Stimulated activated CD4-positive, alpha-beta T cell treated with anti-CD3 and anti-CD28 coated beads, Interleukin-4, amount 100 ng/mL, for 1 hour (primary cell): ENCODE data around the gene GABBR1.

Source experiments
- DNase-seq: peaks from one replicate; pipeline ENCODE4 v3.0.0-alpha.2; 2020

The GABBR1 gene

GRCh38 chr6:29561606-29562181, 71.3 kb downstream of the GABBR1 start:
- no peak for DNase-seq

GRCh38 chr6:29561091-29561490, 71.9 kb downstream of the GABBR1 start:
- no peak for DNase-seq

DNA sequence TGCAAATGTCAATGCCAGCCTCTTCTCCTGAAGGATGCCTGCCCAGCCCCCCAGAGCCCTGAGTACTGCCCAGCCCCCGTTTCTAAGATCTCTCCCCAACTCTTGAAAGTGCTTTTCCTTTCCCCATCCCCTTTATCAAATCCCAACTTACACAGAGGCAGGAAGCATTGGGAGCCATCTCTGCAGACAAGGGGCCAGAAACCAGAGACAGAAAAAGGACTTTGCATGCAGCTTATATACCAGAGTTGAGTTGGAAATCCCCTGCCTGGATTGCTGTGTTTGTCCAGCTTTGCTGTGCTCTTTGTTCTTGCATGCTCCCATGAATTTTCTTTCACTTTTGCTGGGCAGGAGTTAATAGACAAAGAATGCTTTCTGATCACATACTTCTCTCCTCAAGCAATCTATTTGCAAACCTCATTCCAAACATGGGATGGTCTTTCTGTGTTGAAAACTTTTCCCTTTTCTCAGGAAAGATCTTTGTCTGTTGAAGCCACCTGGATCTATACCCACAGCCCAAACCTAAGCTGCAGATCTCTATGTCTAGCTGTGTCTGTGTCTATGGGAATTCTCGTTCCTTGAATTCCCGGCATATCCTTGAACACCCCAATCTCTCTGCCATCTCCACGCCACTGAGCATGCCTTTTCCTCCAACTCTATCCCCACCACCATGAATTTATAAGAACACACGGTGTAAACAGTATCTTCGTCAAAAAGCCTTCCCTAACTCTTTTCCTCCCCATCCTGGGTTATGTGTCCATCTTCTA, 73.3 kb downstream of the GABBR1 start, which contains the start of gene UBD:
Gene UBD (minus strand): TSS at position 209 of the 764 bp plus-strand sequence. CDS start 31 bp downstream, at position 178.
- DNase-seq: no peak

DNA sequence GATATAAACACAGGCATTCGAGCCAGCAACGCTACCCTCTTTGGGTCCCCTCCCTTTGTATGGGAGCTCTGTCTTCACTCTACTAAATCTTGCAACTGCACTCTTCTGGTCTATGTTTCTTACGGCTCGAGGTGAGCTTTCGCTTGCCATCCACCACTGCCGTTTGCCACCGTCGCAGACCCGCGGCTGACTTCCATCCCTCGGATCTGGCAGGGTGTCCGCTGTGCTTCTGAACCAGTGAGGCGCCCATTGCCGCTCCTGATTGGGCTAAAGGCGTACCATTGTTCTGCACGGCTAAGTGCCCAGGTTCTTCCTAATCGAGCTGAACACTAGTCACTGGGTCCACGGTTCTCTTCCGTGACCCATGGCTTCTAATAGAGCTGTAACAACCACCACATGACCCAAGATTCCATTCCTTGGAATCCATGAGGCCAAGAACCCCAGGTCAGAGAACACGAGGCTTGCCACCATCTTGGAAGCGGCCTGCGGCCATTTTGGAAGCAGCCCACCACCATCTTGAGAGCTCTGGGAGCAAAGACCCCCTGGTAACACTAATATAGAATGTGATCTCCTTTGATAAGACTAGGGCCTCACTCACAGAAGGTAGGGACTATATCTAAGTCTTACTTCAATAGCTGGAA, 74.4 kb downstream of the GABBR1 start:
- DNase-seq: no peak

DNA sequence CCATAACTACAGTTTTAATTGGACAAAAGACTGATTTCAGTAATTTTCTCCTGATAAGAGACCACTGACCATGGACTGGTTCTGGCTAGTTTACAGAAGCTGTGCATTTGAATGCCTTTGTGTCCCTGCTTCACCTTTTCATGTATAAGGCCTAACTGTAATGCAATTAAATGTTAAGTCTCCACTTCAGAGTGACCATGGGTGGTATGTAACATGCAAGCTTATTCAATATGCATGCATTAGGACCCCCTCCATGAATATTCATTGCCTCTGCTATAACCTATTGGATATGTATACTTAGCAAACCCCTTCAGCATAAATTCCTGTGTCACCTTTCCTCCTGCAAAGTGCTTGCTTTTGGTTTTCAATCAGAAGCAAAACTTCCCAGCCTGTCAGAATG, 75.7 kb downstream of the GABBR1 start:
- no peak for DNase-seq

GRCh38 chr6:29554764-29555163, 78.2 kb downstream of the GABBR1 start:
- DNase-seq: no peak

GRCh38 chr6:29553268-29554057, 79.5 kb downstream of the GABBR1 start:
- peak; percentile 41 for DNase-seq

- no peak for DNase-seq
Observed at GRCh38 chr6:29552512-29553051, 80.4 kb downstream of the GABBR1 start.

DNA sequence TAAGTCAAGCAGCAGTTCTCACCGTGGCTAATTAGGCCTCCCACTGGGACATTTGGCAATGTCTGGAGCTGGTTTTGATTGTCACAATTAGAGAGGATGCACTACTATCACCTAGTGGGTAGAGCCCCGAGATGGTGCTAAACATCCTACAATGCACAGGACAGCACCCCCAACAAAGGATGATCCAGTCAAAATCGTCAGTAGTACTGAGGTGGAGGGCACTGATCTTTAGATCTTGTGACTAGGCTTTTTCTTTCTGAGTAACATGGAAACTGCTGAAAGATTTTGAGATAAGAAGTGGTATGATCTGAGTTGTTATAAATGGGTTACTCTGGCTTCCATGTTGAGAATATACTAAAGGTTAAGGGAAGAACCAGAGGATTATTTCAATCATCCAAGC, 85.4 kb downstream of the GABBR1 start:
- no peak for DNase-seq

DNA sequence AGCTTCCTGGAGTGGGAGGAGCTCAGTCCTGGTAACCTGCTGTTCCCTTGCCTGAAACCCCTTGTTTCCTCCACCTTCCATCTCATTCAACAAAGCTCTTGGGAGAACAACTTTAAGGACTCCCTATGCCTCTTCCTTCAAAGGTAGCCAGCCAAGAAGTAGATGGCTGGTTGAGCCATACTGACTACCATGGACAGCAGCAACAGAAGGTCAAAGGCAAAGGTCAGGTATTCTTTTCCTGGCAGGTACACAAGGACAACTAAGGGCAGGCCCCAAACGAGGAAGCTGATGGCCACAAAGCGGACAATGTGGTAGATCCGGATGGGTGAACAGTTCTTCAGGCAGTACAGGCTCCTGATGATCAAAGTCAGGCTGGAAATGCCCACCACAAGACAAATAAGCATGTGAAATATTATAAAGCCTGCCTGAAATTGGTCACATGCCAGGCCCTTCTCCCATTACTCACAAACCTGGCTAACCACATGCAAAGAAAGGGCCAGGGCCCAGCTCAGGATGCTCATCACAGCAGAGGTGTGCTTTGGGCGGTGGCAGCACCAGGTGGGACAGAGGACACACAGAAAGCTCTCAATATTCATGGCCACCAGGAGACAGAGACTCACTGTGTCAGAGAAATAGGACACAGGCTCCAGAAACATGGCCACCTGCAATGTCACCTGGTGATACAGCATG, 95.1 kb downstream of the GABBR1 start:
- DNase-seq: no peak

DNA sequence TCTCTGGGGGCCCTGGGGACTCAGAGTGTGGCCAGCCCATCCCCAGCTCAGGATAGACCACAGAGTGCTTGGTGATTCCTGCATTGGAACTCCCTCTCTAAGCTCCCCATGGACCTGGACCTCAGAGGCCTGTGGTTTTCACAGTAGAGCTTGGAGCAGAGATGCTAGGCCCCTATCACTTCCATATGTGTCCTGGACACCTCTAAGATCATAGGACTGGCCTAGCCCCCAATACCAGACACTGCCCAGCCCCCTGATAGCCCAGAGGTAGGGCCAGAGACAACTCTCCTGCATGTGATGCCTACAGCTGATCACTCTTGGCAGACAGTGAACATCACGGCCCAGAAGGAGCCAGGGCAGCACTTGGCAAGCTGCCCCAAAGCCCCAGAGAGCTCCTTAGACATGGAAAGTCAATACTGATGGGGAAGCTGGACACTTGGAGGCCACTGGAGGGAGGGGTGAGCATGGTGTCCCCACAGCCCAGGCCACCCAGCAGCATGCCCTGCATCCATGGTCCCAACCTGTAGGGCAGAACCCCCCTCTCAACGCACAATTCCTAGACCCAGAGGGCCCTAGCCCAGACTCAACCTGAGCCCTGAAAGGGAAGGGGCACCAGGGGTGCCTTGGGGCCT, 100.5 kb downstream of the GABBR1 start:
- no peak for DNase-seq

GRCh38 chr6:29531668-29532067, 101.3 kb downstream of the GABBR1 start:
- peak; percentile 16 for DNase-seq

DNA sequence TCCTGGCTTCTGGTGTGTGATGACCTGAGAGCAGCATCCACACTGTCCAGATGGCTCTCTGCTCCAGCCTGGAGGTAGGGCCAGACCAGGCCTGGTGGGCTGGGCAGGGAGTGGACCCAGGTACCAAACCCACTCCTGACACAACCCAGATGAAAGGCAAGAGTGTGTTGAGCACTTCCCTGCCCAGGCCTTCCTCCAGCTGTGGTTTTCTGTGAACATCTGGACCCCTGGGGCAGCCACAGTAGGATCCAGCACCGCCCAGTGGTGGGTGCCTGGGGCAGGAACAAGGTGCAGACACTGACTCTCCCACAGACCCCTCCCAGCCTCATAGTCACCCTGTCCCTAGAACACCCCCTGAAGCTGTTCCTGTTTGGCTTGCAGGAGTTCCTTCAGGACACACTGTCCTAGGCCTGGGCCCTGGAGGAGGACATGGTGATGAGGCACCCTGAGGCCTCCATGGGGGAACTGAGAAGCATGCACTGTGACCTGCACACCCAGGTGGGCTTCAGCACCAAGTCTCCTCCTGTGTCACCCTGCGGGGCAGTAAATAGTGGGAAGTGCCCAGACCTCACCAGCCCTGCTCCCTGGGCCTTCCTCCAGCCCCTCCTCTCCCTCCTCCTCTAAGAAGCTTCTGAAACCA, 102.2 kb downstream of the GABBR1 start:
- DNase-seq: no peak

DNA sequence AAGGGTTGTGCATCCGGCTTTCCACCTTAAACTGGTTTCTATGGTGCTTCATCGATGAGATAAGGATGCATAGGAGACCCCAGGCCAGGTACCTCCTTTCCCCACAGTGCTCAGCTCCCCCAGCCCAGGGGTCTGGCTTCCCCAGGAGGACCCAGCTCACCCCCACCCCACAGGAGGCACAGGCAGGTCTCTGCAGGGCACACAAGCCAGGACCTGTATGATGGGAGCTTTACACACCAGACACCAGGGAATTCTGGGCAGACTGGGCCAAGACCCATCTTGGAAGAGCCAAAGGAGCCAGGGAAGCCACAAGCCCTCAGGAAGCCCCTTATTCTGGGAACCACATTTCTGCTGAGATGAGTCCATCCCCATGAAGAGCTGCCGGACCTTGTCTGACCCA, 103.0 kb downstream of the GABBR1 start:
- no peak for DNase-seq

DNA sequence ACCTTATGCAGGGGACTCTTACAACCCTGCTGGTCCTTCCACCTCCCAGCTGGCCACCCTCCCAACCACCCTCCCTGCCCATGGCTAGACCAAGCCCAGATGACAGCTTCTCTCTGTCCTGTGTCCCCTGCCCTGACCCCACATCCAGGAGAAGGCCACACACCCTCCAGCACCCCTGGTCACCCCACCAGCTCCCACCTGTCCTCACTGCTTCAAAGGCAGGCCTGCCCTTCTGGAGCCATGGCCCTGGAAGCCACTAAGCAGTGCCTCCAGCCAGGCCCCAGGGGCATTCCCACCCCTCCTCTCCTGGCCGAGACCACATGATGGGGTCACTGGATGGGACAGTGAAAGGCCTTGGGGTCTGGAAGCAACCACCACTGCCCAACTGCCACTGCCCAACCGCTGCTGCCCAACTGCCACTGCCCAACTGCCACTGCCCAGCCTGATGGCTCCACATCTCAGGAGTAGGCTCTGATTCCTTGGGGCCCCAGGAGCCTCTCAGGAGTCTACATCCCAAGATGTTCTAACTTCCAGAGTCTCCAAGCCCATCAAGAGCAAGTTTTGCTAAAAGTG, 103.9 kb downstream of the GABBR1 start:
- DNase-seq: no peak

DNA sequence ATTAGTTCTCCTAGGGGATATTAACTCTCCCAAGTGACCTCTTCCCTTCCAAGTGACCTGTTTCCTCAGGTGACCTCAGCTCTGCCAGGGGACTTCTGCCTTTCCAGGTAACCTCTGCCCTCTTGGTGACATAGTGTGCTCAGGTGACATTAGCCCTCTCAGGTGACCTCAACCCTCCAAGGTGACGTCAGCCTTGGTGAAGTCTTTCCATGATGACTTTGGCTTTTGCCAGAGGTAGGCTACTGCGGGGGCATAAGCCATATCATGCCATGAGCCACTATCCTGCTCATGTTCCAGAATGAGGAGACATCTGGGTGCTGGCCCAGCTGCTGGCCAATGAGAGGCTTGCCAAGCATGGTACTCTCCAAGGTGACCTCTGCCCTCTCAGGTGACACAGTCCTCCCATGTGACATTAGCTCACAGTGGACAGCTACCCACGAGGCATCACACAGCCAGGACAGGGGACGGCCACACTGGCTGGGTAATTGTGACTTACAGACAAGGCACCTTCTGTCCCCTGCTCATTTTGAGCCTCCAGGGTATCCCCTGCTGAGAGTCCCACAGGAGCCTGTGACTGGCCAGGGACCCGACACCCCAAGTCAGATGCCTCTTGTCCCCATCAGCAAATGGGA, 104.6 kb downstream of the GABBR1 start:
- DNase-seq: no peak

GRCh38 chr6:29527564-29527963, 105.4 kb downstream of the GABBR1 start:
- no peak for DNase-seq

GRCh38 chr6:29527126-29527525, 105.9 kb downstream of the GABBR1 start:
- DNase-seq: no peak

- DNase-seq: no peak
Observed at GRCh38 chr6:29525311-29525639, 107.7 kb downstream of the GABBR1 start.

DNA sequence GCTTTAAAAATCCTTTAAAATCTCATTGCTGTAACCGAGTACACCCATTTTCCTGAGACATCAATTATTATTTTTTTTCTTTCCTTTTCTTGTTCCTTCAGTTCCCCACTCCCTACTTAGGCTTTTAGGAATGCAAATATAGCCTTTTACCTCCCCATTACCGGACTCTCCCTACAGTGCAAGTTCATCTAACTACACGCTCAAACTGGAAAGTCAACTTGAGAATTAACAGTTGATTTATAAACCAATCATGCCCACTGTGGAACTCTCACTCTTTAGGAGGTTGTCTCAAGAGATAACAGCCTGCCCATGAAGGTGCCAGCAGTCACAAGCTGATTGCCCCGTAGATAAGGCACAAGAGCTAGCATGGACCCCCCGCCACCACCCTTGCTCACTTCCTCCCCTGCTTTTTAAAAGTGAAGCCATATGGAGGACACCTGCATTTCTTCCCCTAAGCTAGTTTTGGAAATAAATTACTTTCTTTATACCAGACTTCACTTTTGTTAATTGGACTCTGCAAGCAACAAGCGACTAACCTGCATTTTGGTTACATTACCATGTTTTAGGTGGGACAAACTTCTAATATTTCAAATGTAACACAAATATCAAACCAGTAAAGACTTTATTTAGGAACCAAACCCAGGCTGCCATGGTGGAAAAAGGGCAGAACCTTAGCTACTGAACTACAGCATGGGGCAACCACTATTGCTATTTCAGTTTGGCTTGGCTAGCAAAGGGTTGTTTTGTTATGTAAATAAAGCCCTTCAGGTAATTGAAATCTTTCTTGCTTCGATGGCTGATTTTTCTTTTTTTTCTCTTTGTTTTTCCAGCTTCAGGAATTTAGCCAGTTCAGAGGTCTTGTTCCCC, 108.3 kb downstream of the GABBR1 start:
- no peak for DNase-seq
